Umbilical cord (tissue), 2 donors: ENCODE data around the gene NPAS2. TPM values are rescaled to one million over a fixed set of nuclear protein-coding genes. Genes with fewer than 3 reads are reported as not detected.

ENCODE experiments used
- DNase-seq: peaks from one replicate; pipeline ENCODE4 v3.0.0-alpha.2; 2015; ENCODE audit warnings: low spot score
- total RNA-seq: library from RNA; depleted of rRNA; stranded (reverse); fragments of >200 nt; gene quantifications from one replicate; pipeline ENCODE4 v1.2.3, GENCODE V29; 2014; ENCODE audit warnings: low replicate concordance; ENCODE audit not compliant: insufficient read depth

NPAS2 gene
- total RNA-seq, 1 donor from 2014 or later: 124 TPM

DNA sequence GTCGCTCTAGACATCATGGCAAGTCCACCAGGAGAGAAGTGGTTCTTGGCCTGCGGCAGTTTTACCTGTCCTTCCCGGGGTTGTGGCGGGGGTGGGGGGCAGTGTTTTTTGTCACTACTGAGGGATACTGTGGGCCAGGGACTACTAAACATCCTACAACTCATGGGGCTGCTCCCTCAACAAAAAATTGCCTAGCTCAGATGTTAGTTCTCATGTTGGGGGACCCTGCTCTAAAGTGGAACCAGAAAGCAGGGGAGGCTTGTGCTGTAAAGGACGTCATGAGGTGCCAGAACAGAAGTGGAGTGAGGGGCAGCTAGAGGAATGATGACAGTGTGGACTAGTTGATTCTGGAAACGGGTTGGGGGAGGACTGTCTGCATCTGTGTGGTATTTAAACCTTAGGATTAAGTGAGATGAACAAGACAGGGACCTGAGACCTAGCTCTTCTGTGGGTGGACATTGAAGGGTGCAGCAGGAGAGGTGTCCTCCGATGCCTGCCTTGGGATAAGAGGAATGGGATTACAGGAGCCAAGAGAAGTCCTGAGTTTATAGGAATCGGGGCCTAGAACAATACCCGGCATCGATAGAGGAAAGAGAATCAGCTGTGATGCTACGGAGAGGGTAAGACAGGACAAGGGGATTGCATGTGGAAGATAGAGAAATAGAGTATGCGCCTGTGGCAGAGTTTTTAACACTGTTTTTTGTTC is 184.8 kb downstream of the NPAS2 start:
- no peak for DNase-seq

DNA sequence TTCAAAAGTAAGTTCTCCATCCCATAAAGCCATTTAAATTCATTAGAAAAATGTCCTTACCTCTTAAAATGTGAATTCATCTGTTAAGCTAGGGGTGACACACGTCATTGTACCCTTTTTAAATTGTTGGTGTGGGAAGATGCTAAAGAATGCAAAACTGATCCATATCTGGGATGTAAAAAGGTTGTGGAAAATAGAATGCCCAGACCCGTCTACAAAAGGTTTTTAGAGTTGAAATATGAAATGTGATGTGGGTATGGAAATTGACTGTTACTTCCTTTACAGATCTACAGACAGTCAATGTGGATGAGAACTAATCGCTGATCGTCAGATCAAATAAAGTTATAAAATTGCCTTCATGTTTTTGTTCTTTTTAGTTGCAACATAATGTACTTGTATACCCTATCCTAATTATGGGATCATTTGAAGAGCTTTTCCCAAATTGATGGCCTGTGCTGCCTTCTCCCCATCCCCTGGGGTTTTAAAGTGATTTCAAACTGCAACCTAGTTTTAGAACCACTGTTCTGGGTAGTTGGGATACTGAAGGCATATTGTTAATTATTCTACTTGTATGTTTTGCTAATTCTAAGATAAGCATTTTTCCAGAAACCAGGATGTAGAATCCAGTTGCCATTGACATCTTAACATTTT is 186.3 kb downstream of the NPAS2 start:
- no peak for DNase-seq

DNA sequence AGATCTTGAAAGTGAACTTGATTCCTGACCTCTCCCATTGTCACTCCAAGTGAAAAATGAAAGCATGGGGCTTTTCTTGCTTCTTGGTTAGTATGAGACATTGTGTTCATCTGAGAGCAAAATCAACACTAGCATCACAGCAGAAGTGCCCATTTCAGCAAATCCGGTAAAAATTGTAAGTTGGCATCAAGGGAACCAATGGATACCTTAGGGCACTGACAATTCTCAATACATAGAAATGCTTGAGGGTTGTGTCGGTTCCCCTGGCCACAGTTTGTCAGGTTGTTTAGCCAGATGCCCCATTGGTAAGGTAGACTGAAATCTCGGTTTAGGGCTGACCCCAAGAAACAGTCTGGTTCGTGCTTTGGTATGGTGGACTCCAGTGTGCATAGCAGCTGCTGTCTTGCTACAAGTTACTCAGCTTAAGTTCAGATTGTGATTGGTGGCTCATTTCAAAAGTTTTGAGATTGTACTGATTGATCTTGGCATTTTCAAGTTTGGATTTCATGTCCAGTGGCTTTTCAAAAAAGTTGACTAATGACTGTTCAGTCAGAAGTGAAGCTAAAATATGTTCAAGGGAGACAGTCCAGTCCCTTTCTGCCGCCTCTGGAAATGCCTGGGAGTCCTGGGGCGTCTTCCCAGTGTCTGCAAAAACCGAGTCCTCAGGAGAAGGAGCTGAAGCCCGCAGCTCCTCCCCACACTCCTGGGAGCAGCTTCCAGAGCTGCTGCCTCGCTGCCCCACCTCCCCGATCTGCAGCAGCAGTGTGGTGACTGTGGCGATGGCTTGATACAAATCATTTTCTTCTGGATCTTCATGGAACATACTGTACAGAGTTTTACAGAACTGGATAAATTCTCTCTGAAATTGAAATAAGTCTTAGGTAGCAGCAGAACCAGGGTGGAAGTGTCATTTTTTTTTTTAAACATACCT is 187.7 kb downstream of the NPAS2 start:
- DNase-seq: no peak

DNA sequence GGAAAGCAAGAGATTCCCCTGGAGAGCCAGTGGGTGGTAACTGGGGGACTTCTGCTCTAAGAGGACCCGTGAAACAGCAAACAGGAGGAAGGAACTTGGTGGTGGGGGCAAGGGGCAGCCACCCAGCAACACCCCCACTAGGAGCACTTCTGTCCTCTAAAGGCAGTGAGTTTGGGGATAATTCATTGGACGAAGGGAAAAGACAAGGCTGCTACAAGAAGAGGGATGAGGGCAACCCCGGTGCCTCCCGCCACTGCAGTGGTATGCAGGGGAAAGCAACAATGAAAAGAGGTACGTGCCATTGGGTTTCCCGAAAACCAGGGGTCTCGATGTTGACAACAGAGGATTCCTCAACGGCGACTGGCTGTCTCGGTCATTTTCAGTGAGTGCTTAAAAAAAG is 191.2 kb downstream of the NPAS2 start:
- DNase-seq: no peak

DNA sequence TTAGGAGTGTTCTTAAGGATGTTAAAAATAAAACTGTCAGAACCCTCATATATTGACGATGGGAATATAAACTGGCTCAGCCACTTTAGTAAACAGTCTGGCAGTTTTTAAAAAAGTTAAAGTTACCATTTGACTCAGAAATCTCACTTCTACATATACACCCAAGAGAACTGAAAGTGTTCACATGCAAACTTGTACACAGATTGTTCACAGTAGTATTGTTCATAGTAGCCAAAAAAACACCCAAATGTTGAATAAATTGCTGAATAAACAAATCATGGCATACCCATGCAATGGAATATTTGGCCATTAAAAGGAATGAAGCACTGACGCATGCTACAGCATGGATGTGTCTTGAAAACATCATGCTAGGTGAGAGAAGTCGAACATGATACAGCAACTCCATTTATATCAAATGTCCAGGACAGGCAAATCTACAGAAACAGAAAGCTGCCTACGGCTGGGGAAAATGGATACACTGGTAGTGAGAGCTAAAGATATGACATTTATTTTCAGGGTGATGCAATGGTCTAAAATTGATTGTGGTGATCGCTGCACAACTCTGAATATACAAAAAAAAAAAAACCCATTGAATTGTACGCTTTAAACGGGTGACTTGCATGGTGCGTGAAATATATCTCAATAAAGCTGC is 192.2 kb downstream of the NPAS2 start:
- DNase-seq: no peak

DNA sequence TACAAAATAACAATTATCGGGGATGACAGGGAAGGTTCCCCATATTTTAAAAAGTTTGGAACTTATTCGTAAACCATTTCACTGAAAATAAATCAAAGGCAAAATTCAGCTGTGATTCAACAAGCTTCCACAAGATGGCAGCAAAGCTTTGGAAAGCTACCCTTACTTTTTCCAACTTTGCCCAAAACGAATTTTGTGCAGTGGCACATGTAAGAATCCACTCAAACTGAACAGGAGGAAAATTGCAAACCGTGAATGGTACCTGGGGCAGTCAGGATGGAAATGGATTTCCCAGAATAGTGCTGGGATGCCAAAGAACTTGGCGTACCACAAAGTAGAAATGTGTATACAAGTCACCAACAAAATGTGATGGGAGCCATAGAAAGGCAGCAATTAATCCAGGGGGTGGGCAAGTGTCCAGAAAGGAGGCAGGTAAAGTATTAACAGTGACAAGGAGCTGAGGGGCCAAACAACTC is 192.8 kb downstream of the NPAS2 start:
- peak; percentile 52 for DNase-seq

DNA sequence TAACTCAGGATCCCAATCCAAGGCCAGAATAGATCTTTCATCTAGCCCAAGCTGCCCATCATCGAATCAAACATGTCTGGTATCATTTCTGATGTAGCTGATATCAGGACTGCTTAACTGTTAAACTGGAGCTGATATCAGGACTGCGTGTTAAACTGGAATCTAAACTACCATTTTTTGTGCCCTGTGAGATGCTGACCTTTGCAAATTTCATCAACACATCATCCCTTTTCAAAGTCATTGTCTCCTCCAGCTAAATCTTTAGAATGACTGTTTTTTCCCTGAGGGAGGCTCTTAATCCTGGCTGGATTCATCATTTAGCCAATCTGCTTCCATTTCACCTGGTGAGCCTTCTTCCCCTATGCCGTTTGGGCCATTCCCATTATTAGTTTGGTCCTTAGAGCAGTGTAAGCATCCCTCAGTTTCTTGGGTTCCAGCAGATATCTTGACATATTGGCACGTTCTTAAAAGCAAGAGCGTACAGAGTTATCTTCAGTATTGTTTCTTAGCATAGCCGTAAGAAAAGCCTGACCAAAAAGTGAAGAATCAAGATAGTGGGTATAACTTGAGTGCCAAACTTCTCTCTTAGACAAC is 194.4 kb downstream of the NPAS2 start:
- DNase-seq: no peak

DNA sequence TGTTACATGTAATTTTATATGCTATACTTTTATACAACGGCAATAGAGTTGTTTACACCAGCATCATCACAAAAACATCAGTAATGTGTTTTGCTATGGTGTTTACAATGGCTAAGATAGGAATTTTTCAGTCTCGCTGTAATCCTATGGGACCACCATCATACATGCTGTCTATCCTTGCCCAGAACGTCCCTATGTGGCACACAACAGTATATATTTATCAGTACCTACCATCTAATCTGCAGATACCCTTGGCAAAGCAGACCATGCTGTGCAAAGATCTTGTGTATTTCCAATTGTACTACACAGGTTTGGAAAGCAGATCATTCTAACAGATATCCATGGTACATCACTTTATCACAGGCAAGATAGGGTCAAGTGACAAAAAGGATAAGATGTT is 197.4 kb downstream of the NPAS2 start:
- no peak for DNase-seq

DNA sequence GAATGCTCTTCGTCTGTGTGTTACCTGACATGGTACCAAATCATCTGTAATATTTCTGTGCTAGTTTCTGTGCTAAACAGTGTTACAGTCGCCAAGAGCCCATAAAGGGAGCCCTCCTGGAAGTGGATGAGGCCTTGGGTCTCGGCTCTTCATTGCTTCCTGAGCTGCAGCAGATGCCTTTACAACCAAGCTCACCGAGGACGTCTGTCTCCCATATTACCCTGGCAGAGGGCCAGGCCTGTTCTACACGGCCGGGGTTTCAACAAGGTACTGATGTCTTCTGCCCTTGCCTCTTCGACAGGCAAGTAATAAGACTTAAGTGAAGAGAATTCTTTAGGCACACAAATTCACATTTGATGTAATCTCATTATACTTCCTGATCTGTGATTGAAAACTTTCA is 199.0 kb downstream of the NPAS2 start:
- DNase-seq: no peak

DNA sequence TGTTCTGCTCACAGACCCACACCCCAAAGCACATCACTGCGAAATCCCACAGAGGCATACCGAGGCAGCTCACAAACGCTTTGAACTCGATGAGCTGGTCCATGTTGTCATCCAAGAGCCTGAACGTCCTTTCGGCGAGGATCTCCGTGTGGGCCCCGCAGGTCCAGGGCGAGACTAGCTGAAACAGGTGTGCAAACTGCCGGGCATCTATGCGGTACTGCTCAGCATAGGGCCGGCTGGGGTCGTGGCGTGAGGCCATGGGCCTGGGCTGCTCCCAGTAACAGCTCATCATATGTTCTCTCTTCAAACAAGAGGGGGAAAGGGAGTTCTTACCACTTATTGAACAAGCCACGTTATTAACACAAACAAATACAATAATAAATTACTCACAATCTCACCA is 202.3 kb downstream of the NPAS2 start:
- DNase-seq: no peak

DNA sequence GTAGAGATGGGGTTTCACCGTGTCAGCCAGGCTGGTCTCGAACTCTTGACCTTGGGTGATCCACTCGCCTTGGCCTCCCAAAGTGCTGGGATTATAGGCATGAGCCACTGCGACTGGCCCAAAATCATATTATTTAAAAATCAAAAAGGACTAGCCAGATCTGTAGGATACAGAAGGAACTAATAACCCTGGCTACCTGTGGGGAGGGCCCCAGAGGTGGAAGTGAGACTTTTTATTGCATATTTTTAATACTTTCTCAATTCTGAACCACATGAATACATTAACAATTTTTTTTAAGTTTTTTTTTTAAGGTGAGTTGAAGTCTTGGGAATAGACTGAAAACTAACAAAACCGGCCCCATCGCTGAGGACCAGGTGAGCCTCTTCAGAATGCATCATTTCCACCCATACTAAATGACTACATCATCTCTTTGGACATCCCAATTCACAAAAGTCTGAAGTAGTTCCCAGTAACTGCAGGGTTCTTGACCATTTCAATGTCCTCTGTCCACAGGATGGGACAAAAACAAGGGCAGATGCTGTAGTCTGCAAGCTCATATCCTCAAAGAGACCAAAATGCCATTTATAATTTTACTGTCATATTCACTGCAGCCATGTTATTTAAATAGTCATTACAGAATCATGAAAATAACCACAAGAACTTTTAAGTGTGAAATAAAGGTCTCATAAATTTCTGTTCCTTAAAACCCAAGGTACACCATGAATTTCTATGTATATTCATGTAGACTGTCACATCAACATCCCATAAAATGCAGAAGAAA is 203.6 kb downstream of the NPAS2 start:
- DNase-seq: no peak

DNA sequence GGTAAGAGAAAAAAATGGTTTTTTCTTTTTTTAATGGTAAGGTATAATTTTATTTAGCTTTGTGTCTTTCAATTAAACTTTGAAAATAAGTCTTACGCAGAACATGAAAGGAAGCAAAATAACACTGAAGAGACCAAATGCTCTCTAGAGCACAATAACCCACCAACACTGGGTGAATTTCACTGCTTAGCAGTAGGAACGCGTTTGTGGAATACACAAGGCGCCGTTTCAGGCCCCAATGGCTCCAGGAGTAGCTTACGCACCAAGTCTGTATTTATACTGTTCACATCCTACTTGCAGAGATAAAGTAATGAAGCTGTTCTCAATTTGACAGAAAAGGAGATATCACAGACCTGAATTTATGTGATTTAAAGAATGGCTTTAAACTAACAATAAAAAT is 205.6 kb downstream of the NPAS2 start:
- no peak for DNase-seq

DNA sequence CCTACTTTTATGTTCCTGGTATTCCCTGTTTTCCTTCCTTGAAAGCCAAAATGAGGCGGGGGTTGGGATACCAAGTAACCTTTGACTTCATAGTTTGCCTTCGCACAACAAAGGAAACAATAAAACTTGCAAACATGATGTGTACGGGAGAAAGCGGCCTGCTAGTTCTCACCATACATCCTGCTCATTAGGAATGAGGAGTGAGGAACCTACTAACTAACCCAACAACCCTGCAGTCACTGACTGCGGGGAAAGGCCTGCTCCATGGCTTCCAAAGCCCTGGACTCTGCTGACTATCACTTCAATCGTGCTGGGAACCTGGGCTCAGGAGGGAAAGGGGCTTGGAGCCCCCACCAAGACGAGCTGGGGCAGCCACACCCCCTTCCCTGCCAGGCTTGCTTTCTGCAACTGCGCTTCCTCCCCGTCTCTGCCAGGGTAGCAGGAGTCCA is 206.3 kb downstream of the NPAS2 start:
- no peak for DNase-seq

DNA sequence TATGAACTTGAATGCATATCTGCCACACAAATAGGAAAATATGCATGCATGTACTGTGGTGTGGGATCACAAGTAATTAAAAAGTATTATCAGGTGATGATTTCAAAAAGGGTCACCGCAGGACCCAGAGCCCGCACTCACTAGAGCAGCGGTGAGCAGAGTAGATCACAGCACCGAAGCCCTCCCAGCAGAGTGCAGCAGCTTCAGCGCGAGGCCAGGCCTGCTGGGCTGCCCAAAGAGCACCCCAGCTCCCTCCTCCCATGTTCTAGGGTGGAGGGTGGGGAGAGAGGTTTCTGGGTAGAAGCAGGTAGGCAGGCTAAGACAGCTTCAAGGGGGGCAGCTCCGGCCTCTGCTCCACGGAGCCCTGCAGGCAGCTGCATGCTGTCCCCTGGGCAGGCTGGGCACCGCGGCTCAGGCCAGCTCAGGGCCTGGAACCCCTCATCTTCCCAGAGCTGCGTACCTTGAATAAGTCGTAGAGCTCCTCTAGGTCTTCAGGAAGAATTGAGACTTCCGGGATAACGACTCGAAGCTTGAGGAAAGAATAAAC is 207.1 kb downstream of the NPAS2 start:
- no peak for DNase-seq

DNA sequence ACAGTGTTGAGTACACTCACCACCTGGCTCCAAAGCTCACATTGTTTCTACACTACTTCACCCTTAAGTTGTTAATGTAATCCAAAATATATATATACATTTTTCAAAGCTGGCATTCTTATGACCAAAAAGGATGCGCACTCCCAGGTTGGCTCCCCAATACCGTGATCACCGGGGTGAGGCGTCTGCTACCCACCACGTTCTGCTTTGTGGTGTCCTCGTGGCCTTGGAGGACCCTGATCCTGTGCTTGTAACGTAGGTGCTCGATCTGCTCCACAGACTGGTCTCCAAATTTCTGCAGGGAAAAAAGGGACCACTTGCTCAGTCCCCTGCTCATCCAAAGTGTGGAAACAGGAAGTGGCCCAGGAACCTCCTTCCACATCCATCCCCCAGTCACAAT is 207.9 kb downstream of the NPAS2 start:
- DNase-seq: no peak

DNA sequence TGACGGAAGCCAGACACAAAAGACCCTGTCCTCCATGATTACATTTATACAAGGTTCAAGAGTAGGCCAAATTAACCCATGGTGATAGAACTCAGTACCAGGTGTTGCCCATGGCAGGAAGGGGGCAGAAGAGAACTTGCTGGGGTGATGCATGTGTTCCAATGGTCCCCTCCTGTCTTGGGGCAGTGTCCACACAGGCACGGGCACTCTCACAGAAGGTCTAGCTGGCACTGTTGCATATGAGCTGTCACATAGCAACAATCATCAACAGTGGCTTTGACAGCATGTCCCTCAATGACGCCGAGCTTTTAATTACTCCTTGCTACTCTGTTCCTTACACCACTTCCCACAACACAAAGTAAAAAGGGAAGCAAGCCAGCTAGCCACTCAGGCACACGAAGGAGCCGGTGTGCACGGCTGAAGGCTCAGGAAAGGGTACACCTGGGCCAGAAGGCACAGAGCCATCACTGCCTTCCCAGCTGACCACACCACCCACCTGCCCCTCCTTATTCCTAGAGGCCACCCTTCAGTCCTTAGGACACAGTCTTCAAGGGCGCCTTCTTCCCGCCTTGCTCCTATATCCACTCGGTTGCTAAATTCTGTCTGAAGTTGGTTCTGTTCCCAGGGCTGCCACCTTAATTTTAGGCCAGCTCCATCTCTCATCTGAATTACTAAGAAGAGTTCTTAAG is 211.1 kb downstream of the NPAS2 start:
- DNase-seq: no peak

DNA sequence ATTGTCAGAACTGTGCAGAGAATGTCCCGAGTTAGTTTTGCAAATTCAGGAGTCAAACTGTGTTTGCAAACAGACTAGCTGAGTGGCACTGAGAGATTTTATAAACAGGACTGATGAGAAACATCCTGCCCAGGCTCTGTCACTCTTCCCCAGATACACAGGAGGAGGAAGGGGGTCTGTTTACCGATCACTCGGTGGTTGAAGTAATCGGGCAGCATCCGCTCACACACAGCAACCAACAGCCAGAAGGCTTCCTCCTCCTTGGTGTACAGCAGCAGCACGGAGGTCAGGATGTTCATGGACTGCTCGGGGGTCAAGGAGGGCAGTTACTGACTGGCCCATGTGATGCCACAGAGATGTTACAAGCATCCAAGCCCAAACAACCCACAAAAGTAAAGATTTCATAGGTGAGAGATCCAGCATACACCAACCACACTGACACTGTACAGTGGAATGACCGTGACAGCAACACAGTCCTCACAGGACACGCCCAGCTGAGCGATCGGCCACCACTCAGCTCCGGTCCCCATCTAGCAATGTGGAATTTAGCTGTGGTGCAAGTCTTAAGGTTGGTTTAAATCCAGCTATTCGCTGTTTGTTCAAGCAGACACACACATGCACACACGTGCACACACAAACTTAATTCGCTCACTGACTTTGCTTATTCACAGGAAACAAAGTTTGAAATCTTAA is 212.3 kb downstream of the NPAS2 start:
- DNase-seq: no peak

DNA sequence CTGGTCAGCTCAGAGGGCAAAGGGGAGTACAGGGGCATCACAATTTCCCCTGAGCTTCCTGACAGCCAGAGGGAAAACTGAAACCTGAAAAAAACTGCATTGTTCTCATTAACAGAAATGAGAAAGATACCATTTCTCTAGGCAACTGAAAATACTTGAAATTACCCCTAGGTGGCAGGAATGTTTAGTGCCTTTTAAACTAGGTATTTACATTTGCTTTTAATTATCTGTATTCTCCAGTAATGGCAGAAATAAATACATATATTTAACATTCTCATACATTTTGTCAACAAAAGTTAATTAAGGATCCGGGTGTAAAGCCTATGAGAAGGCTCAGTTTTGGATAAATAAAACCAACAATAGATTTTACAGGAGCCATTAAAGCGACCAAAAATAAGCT is 216.6 kb downstream of the NPAS2 start:
- DNase-seq: peak; percentile 26

DNA sequence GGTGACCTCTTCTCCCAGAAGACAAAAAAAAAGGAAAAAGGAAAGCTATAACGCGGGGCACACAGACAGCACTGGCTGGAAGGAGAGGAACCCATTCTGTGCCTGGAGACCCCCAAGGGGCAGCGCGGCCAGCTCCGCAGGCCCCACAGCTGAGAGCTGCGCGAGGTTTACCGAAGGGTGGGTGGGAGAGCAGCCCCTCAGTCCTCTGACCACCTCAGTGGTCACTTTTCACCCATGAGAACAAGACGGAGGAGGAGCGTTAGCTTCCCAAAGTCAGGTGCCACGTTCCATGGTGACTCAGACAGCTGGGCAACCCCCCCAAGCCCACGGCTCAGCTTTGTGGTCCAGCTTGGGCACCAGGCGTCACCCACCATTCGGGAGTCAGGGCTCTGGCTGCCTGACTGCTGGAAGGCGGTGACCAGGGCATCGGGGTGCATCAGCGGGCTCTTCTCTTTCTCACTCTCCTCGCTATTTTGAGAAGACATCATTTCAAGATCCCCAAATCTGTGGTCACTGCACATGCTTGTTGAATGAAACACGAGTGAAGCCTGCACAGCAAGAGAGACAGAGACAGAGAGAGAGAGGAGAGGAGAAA is 217.3 kb downstream of the NPAS2 start:
- no peak for DNase-seq
